Activated CD4-positive, alpha-beta memory T cell treated with anti-CD3 and anti-CD28 coated beads, Interleukin-2, amount 10 ng/mL, durations not matched to agents 7 days and 5 days (primary cell): ENCODE measurements around the gene MOSMO. TPM values are rescaled to one million over a fixed set of nuclear protein-coding genes. Genes with fewer than 3 reads are reported as not detected.

Experiments used
- total RNA-seq, 2 experiments: library from RNA; stranded (reverse); gene quantifications; one replicate each; pipeline ENCODE4 v1.2.3, GENCODE V29; 2021

MOSMO gene
- total RNA-seq, 2 experiments from 2014 or later: 12.1 to 13.0 TPM

Other genes starting within 250 kb of the MOSMO start
- gene NPIPB4, start 150.4 kb upstream of the MOSMO start, total RNA-seq: 100 to 1,000 TPM in 1 of 2 experiments, 10 to 100 TPM in 1; 96.4 to 108 TPM
- 100 to 1,000 TPM; 216 to 225 TPM for gene UQCRC2, start 54.8 kb upstream of the MOSMO start, total RNA-seq
- not detected for gene PDZD9, start 7.0 kb upstream of the MOSMO start, total RNA-seq
- under 1 TPM in 1 of 2 experiments, not detected in 1; 0.18 TPM for gene VWA3A, start 84.4 kb downstream of the MOSMO start, total RNA-seq
- not detected for gene SDR42E2, start 154.4 kb downstream of the MOSMO start, total RNA-seq
- gene EEF2K, start 198.2 kb downstream of the MOSMO start, total RNA-seq: 10 to 100 TPM; 22.1 to 24.8 TPM